ENCODE results near the gene FAM156A.
"Not testable (repeated sequence)": the region's sequence is repeated elsewhere in the genome, so short reads cannot be mapped to it uniquely, and the experiment has no call there.

Gene FAM156A

GRCh38 chrX:52990011-52990631, 31.8 kb upstream of the FAM156A start:
- H3K9me3 ChIP-seq (ENCODE audit: insufficient read depth, low read depth, low read length); H3K27me3 ChIP-seq (ENCODE audit: insufficient read depth, low read length); H3K4me1 ChIP-seq (ENCODE audit: insufficient read depth, low read length); H3K27ac ChIP-seq (ENCODE audit: low read depth, low read length); H3K36me3 ChIP-seq (ENCODE audit: insufficient read depth, low read length); H3K9ac ChIP-seq (ENCODE audit: low read depth, low read length); H3K4me3 ChIP-seq (ENCODE audit: low read length): not testable (repeated sequence)
- 43% methylated on average over 7 of the region's 7 CpGs for WGBS

GRCh38 chrX:52988985-52989917, 30.9 kb upstream of the FAM156A start:
- Histone ChIP-seq H3K27ac (ENCODE audit: low read depth, low read length) (no peak overlapping the region), H3K9me3 (ENCODE audit: insufficient read depth, low read depth, low read length) (no peaks in the 10 kb centered on the region), H3K36me3 (ENCODE audit: insufficient read depth, low read length) (no peaks in the 10 kb centered on the region), H3K27me3 (ENCODE audit: insufficient read depth, low read length) (no peaks in the 10 kb centered on the region), H3K9ac (ENCODE audit: low read depth, low read length) (no peak overlapping the region), H3K4me1 (ENCODE audit: insufficient read depth, low read length) (peaks cover 1% of the 10 kb centered on the region; the same call in 1 of the 2 replicates), H3K4me3 (ENCODE audit: low read length) (no peak overlapping the region)
- WGBS = 91% methylated on average over 13 of the region's 14 CpGs

GRCh38 chrX:52983321-52984000, 25.1 kb upstream of the FAM156A start:
- H3K4me1 ChIP-seq (ENCODE audit: insufficient read depth, low read length) = peaks cover 19% of the 10 kb centered on the region; the same call in 1 of the 2 replicates
- WGBS = 24% methylated on average over 3 of the region's 5 CpGs
- no peaks in the 10 kb centered on the region for H3K27me3 ChIP-seq (ENCODE audit: insufficient read depth, low read length)
- no peaks in the 10 kb centered on the region for H3K9me3 ChIP-seq (ENCODE audit: insufficient read depth, low read depth, low read length)
- H3K27ac ChIP-seq (ENCODE audit: low read depth, low read length) = peak overlapping the region; percentile 34
- no peaks in the 10 kb centered on the region for H3K36me3 ChIP-seq (ENCODE audit: insufficient read depth, low read length)
- H3K9ac ChIP-seq (ENCODE audit: low read depth, low read length) = peak overlapping the region; percentile 65; the same call in 1 of the 2 replicates
- H3K4me3 ChIP-seq (ENCODE audit: low read length) = peak overlapping the region; percentile 6; the same call in 1 of the 2 replicates

GRCh38 chrX:52979993-52980392, 21.7 kb upstream of the FAM156A start:
- no peaks in the 10 kb centered on the region for H3K9me3 ChIP-seq (ENCODE audit: insufficient read depth, low read depth, low read length)
- H3K27ac ChIP-seq (ENCODE audit: low read depth, low read length) = 0 out of 2 replicates have a peak overlapping the region, but pooled peaks have one; percentile 35
- no peak overlapping the region for H3K9ac ChIP-seq (ENCODE audit: low read depth, low read length)
- no peaks in the 10 kb centered on the region for H3K27me3 ChIP-seq (ENCODE audit: insufficient read depth, low read length)
- H3K36me3 ChIP-seq (ENCODE audit: insufficient read depth, low read length) = no peaks in the 10 kb centered on the region
- peaks cover 19% of the 10 kb centered on the region; the same call in 1 of the 2 replicates for H3K4me1 ChIP-seq (ENCODE audit: insufficient read depth, low read length)
- H3K4me3 ChIP-seq (ENCODE audit: low read length) = no peak overlapping the region; the same call in 1 of the 2 replicates
- 80% methylated on average over 4 of the region's 4 CpGs for WGBS

GRCh38 chrX:52979568-52979967, 21.2 kb upstream of the FAM156A start:
- no peaks in the 10 kb centered on the region for H3K36me3 ChIP-seq (ENCODE audit: insufficient read depth, low read length)
- H3K9ac ChIP-seq (ENCODE audit: low read depth, low read length) = no peak overlapping the region
- no peaks in the 10 kb centered on the region for H3K9me3 ChIP-seq (ENCODE audit: insufficient read depth, low read depth, low read length)
- 77% methylated on average over 3 of the region's 4 CpGs for WGBS
- H3K4me1 ChIP-seq (ENCODE audit: insufficient read depth, low read length) = peaks cover 19% of the 10 kb centered on the region; the same call in 1 of the 2 replicates
- no peak overlapping the region for H3K4me3 ChIP-seq (ENCODE audit: low read length)
- no peak overlapping the region for H3K27ac ChIP-seq (ENCODE audit: low read depth, low read length)
- H3K27me3 ChIP-seq (ENCODE audit: insufficient read depth, low read length) = no peaks in the 10 kb centered on the region

GRCh38 chrX:52977953-52978352, 19.6 kb upstream of the FAM156A start:
- Histone ChIP-seq H3K27me3 (ENCODE audit: insufficient read depth, low read length) (no peaks in the 10 kb centered on the region), H3K4me3 (ENCODE audit: low read length) (no peak overlapping the region), H3K9ac (ENCODE audit: low read depth, low read length) (no peak overlapping the region), H3K9me3 (ENCODE audit: insufficient read depth, low read depth, low read length) (no peaks in the 10 kb centered on the region), H3K4me1 (ENCODE audit: insufficient read depth, low read length) (peaks cover 8% of the 10 kb centered on the region; the same call in 1 of the 2 replicates), H3K36me3 (ENCODE audit: insufficient read depth, low read length) (no peaks in the 10 kb centered on the region), H3K27ac (ENCODE audit: low read depth, low read length) (no peak overlapping the region)
- 88% methylated on average over 2 of the region's 2 CpGs for WGBS

GRCh38 chrX:52975576-52975975, 17.3 kb upstream of the FAM156A start:
- H3K36me3 ChIP-seq (ENCODE audit: insufficient read depth, low read length); H3K4me3 ChIP-seq (ENCODE audit: low read length); H3K9ac ChIP-seq (ENCODE audit: low read depth, low read length); H3K27ac ChIP-seq (ENCODE audit: low read depth, low read length); H3K27me3 ChIP-seq (ENCODE audit: insufficient read depth, low read length); H3K9me3 ChIP-seq (ENCODE audit: insufficient read depth, low read depth, low read length); H3K4me1 ChIP-seq (ENCODE audit: insufficient read depth, low read length): not testable (repeated sequence)
- WGBS = 92% methylated on average over 10 of the region's 11 CpGs

- not testable (repeated sequence) for H3K4me1 ChIP-seq (ENCODE audit: insufficient read depth, low read length); H3K27ac ChIP-seq (ENCODE audit: low read depth, low read length); H3K4me3 ChIP-seq (ENCODE audit: low read length); H3K9ac ChIP-seq (ENCODE audit: low read depth, low read length); H3K9me3 ChIP-seq (ENCODE audit: insufficient read depth, low read depth, low read length); H3K36me3 ChIP-seq (ENCODE audit: insufficient read depth, low read length); H3K27me3 ChIP-seq (ENCODE audit: insufficient read depth, low read length)
- WGBS = 82% methylated on average over 6 of the region's 8 CpGs
Observed at GRCh38 chrX:52974336-52974992, 16.1 kb upstream of the FAM156A start.

GRCh38 chrX:52967922-52968321, 9.6 kb upstream of the FAM156A start:
- H3K27ac ChIP-seq (ENCODE audit: low read depth, low read length); H3K9me3 ChIP-seq (ENCODE audit: insufficient read depth, low read depth, low read length); H3K36me3 ChIP-seq (ENCODE audit: insufficient read depth, low read length); H3K9ac ChIP-seq (ENCODE audit: low read depth, low read length); H3K27me3 ChIP-seq (ENCODE audit: insufficient read depth, low read length); H3K4me1 ChIP-seq (ENCODE audit: insufficient read depth, low read length); H3K4me3 ChIP-seq (ENCODE audit: low read length): not testable (repeated sequence)
- no CpG with 5 or more reads among the region's 10 CpGs for WGBS

GRCh38 chrX:52966993-52967738, 8.8 kb upstream of the FAM156A start:
- WGBS = no CpG with 5 or more reads among the region's 16 CpGs
- not testable (repeated sequence) for H3K36me3 ChIP-seq (ENCODE audit: insufficient read depth, low read length); H3K4me3 ChIP-seq (ENCODE audit: low read length); H3K9me3 ChIP-seq (ENCODE audit: insufficient read depth, low read depth, low read length); H3K9ac ChIP-seq (ENCODE audit: low read depth, low read length); H3K4me1 ChIP-seq (ENCODE audit: insufficient read depth, low read length); H3K27ac ChIP-seq (ENCODE audit: low read depth, low read length); H3K27me3 ChIP-seq (ENCODE audit: insufficient read depth, low read length)
